GM12878 (cell line): Measurements from ENCODE around the gene MAMDC4.

Source experiments
- BHLHE40 ChIP-seq, 2 experiments: fragments of 450-650 bp in 1 of 2; IDR thresholded peaks; 2 replicates each; pipeline ENCODE4 v1.6.1; 2011 to 2017; ENCODE audit warnings: low read depth in 2 of 2, borderline replicate concordance in 1 of 2, improper control_type of control experiment in 1 of 2, low read length in 1 of 2, mild to moderate bottlenecking in 1 of 2
- CTCF ChIP-seq, 3 experiments: IDR thresholded peaks in 2 of 3; conservative IDR thresholded peaks in 1 of 3; 2 replicates each; pipeline ENCODE4 v1.5.1; 2011; ENCODE audit warnings: low read depth in 3 of 3, low read length in 3 of 3, mild to moderate bottlenecking in 3 of 3, control low read depth in 2 of 3, moderate library complexity in 2 of 3, inconsistent platforms in 1 of 3, mixed read lengths in 1 of 3; ENCODE audit not compliant: control insufficient read depth in 2 of 3, insufficient read depth in 1 of 3; ENCODE audit errors: extremely low read depth in 1 of 3
- ESRRA ChIP-seq: IDR thresholded peaks from 2 replicates; pipeline ENCODE4 v1.6.1; 2012; ENCODE audit warnings: mild to moderate bottlenecking, low read length, improper control_type of control experiment
- GABPA ChIP-seq: IDR thresholded peaks from 2 replicates; pipeline ENCODE4 v1.6.1; 2014; ENCODE audit warnings: antibody characterized with exemption, low read depth, mild to moderate bottlenecking, inconsistent platforms
- HDAC2 ChIP-seq: fragments of 200-600 bp; sonication (generic); IDR thresholded peaks from 2 replicates; pipeline ENCODE4 v1.6.1; 2017
- JUNB ChIP-seq: IDR thresholded peaks from 2 replicates; pipeline ENCODE4 v1.6.1; 2016; ENCODE audit warnings: antibody characterized with exemption, mild to moderate bottlenecking
- MYC ChIP-seq: IDR thresholded peaks from 2 replicates; pipeline ENCODE4 v1.6.1; 2011; ENCODE audit warnings: mild to moderate bottlenecking, low read length, moderate library complexity, inconsistent platforms; ENCODE audit not compliant: insufficient read depth, insufficient replicate concordance, insufficient read length, severe bottlenecking
- SMAD1 ChIP-seq: fragments of 450-650 bp; IDR thresholded peaks from 2 replicates; pipeline ENCODE4 v1.6.1; 2018; ENCODE audit warnings: mild to moderate bottlenecking, low read depth; ENCODE audit not compliant: partially characterized antibody
- ZSCAN29 ChIP-seq: fragments of 450-650 bp; IDR thresholded peaks from 2 replicates; pipeline ENCODE4 v1.6.1; 2017; ENCODE audit warnings: mild to moderate bottlenecking, moderate library complexity

GRCh38 chr9:136850866-136851775 is 1.0 kb upstream of the MAMDC4 start:
- TF ChIP-seq ZSCAN29 (no peak), ESRRA (no peak), GABPA (no peak), SMAD1 (no peak), HDAC2 (no peak), MYC (no peak), JUNB (no peak), CTCF (IDR thresholded peaks at IDR 0.05 in 2 of 3, conservative IDR thresholded peaks at IDR 0.05 in 1 of 3; ENCODE audit: control insufficient read depth in 2 of 3, extremely low read depth in 1 of 3, insufficient read depth in 1 of 3, low read depth in 3 of 3, low read length in 3 of 3) (no peak), BHLHE40 (IDR thresholded peaks at IDR 0.05; ENCODE audit: borderline replicate concordance in 1 of 2, low read depth in 2 of 2, low read length in 1 of 2) (no peak)
